ENCODE results near the gene CENPF.

Gene CENPF

GRCh38 chr1:214708321-214708955, 105.4 kb downstream of the CENPF start:
- H2AFZ ChIP-seq (ENCODE audit: low read depth, low read length), result no peak overlapping the region
- H4K20me1 ChIP-seq (ENCODE audit: insufficient read depth, low read length), result no peaks in the 10 kb centered on the region
- TF ChIP-seq CTCF (IDR thresholded peaks at IDR 0.05; ENCODE audit: low read depth, low read length) (no peak), EZH2phosphoT487 (IDR thresholded peaks at IDR 0.05; ENCODE audit: low read depth) (no peak)
- H3K9ac ChIP-seq (ENCODE audit: low read length), result no peak overlapping the region
- no peaks in the 10 kb centered on the region for H3K4me1 ChIP-seq (ENCODE audit: low read length)
- no peaks in the 10 kb centered on the region for H3K9me3 ChIP-seq (ENCODE audit: insufficient read depth, low read length)
- H3K27ac ChIP-seq (ENCODE audit: low read length), result no peak overlapping the region
- H3K79me2 ChIP-seq (ENCODE audit: low read length), result no peaks in the 10 kb centered on the region
- no peak overlapping the region for H3K4me3 ChIP-seq (ENCODE audit: low read length)
- no peaks in the 10 kb centered on the region; the same call in 1 of the 2 replicates for H3K27me3 ChIP-seq (ENCODE audit: low read depth, low read length)
- H3K36me3 ChIP-seq (replicated peaks; ENCODE audit: low read depth, low read length), result no peaks in the 10 kb centered on the region
- no peak overlapping the region for H3K4me2 ChIP-seq (ENCODE audit: low read length)

- H3K9me3 ChIP-seq (ENCODE audit: insufficient read depth, low read length), result no peaks in the 10 kb centered on the region
- H3K36me3 ChIP-seq (replicated peaks; ENCODE audit: low read depth, low read length), result no peaks in the 10 kb centered on the region
- H2AFZ ChIP-seq (ENCODE audit: low read depth, low read length), result no peak overlapping the region
- no peak overlapping the region for H3K4me3 ChIP-seq (ENCODE audit: low read length)
- no peaks in the 10 kb centered on the region for H3K79me2 ChIP-seq (ENCODE audit: low read length)
- H3K4me1 ChIP-seq (ENCODE audit: low read length), result no peaks in the 10 kb centered on the region; the same call in 1 of the 2 replicates
- no peak for TF ChIP-seq EZH2phosphoT487 (IDR thresholded peaks at IDR 0.05; ENCODE audit: low read depth)
- no peak for TF ChIP-seq CTCF (IDR thresholded peaks at IDR 0.05; ENCODE audit: low read depth, low read length)
- no peaks in the 10 kb centered on the region for H3K27me3 ChIP-seq (ENCODE audit: low read depth, low read length)
- H4K20me1 ChIP-seq (ENCODE audit: insufficient read depth, low read length), result no peaks in the 10 kb centered on the region
- no peak overlapping the region for H3K27ac ChIP-seq (ENCODE audit: low read length)
- no peak overlapping the region for H3K9ac ChIP-seq (ENCODE audit: low read length)
- no peak overlapping the region for H3K4me2 ChIP-seq (ENCODE audit: low read length)
Measured at GRCh38 chr1:214709241-214709640, 106.2 kb downstream of the CENPF start.

GRCh38 chr1:214712737-214713136, 109.7 kb downstream of the CENPF start:
- H3K4me3 ChIP-seq (ENCODE audit: low read length), result no peak overlapping the region
- TF ChIP-seq CTCF (IDR thresholded peaks at IDR 0.05; ENCODE audit: low read depth, low read length) (no peak), EZH2phosphoT487 (IDR thresholded peaks at IDR 0.05; ENCODE audit: low read depth) (no peak)
- no peaks in the 10 kb centered on the region for H3K36me3 ChIP-seq (replicated peaks; ENCODE audit: low read depth, low read length)
- no peaks in the 10 kb centered on the region for H4K20me1 ChIP-seq (ENCODE audit: insufficient read depth, low read length)
- no peaks in the 10 kb centered on the region; the same call in 1 of the 2 replicates for H3K4me1 ChIP-seq (ENCODE audit: low read length)
- H3K79me2 ChIP-seq (ENCODE audit: low read length), result no peaks in the 10 kb centered on the region
- H3K27me3 ChIP-seq (ENCODE audit: low read depth, low read length), result no peaks in the 10 kb centered on the region
- H3K9me3 ChIP-seq (ENCODE audit: insufficient read depth, low read length), result no peaks in the 10 kb centered on the region
- H3K4me2 ChIP-seq (ENCODE audit: low read length), result no peak overlapping the region
- no peak overlapping the region for H2AFZ ChIP-seq (ENCODE audit: low read depth, low read length)
- H3K9ac ChIP-seq (ENCODE audit: low read length), result no peak overlapping the region
- no peak overlapping the region for H3K27ac ChIP-seq (ENCODE audit: low read length)
